DND-41 (cell line): ENCODE data around the gene GNAO1.

Experiments used
- EZH2 ChIP-seq: IDR thresholded peaks from 3 replicates; pipeline ENCODE4 v1.6.1; 2012; ENCODE audit warnings: borderline replicate concordance, low read depth, mild to moderate bottlenecking, moderate library complexity, low read length, inconsistent platforms; ENCODE audit not compliant: severe bottlenecking
- TF ChIP-seq, protein P1 (sequence below): IDR thresholded peaks from 2 replicates; pipeline ENCODE4 v1.5.1; 2012; ENCODE audit warnings: borderline replicate concordance, low read length, moderate library complexity, mild to moderate bottlenecking; ENCODE audit not compliant: poor library complexity, severe bottlenecking; ENCODE audit errors: extremely low read depth

DNA sequence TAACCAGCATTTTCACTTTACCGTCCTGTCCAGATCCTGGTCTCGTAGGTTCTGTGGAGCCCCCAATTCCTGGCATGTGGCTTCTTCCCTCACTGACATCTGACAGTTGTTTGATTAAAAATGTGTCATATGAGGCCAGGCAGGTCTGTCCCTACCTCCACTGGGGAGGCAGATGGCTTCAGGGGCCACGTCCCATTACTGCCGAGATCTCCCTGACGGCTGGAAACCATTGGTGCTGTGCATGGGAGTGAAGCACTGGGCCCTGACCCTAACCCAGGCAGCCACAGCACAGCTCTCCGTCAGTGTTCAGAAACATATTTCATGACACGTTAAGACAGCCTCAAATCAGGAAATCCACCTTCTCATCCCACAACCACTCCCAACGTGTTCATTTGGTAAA is 77.5 kb downstream of the GNAO1 start:
- TF ChIP-seq, protein P1, sequence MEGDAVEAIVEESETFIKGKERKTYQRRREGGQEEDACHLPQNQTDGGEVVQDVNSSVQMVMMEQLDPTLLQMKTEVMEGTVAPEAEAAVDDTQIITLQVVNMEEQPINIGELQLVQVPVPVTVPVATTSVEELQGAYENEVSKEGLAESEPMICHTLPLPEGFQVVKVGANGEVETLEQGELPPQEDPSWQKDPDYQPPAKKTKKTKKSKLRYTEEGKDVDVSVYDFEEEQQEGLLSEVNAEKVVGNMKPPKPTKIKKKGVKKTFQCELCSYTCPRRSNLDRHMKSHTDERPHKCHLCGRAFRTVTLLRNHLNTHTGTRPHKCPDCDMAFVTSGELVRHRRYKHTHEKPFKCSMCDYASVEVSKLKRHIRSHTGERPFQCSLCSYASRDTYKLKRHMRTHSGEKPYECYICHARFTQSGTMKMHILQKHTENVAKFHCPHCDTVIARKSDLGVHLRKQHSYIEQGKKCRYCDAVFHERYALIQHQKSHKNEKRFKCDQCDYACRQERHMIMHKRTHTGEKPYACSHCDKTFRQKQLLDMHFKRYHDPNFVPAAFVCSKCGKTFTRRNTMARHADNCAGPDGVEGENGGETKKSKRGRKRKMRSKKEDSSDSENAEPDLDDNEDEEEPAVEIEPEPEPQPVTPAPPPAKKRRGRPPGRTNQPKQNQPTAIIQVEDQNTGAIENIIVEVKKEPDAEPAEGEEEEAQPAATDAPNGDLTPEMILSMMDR = no peak
- TF ChIP-seq EZH2 = no peak
